Sciatic nerve (tissue), 2 donors: ENCODE data around the gene LRRC10. TPM values are rescaled to one million over a fixed set of nuclear protein-coding genes. Genes with fewer than 3 reads are reported as not detected.

Experiments
- ATAC-seq: fragments of 200-7000 bp; cut with Tn5 transposase; one replicate; pipeline ENCODE4 v1.9.1; 2020; ENCODE audit warnings: mild to moderate bottlenecking, moderate library complexity
- DNase-seq: peaks from one replicate; pipeline ENCODE4 v3.0.0-alpha.2; 2020; ENCODE audit warnings: low spot score
- intact Hi-C: fragments of 100-400 bp; cut with DNase I; formaldehyde crosslinking; loops from one replicate; pipeline ENCODE4 v1.14.2; 2022
- microRNA-seq: library from miRNA; unstranded; fragments of <30 nt; microRNA quantifications from one replicate; pipeline ENCODE4 v1.2.0, GENCODE V29; 2020
- total RNA-seq: library from RNA; stranded (reverse); fragmentation: NEBNext Ultra II Directional; extraction: Animal tissue kit (Norgen Biotek cat#: 25700); gene quantifications from one replicate; pipeline ENCODE4 v1.2.1, GENCODE V29; 2021
- donor health status: DM: no; HTN: no; CAD: no.
- donor health status: DM: no; HTN: no; CAD: no.

The LRRC10 gene
- total RNA-seq, 1 donor from 2014 or later, result not detected

- DNase-seq (no peak), ATAC-seq (no peak)
- intact Hi-C loops, result no loop called here
Measured at GRCh38 chr12:69579029-69579428, 31.7 kb downstream of the LRRC10 start.

- DNase-seq (no peak), ATAC-seq (no peak)
- intact Hi-C loops, result no loop called here
Measured at GRCh38 chr12:69578283-69578682, 32.4 kb downstream of the LRRC10 start.

- DNase-seq, result no peak
- intact Hi-C loops, result no loop called here
- ATAC-seq, result no peak
Measured at GRCh38 chr12:69575346-69575745, 35.4 kb downstream of the LRRC10 start.

- no peak for DNase-seq
Measured at GRCh38 chr12:69570545-69571399, 39.9 kb downstream of the LRRC10 start.

DNA sequence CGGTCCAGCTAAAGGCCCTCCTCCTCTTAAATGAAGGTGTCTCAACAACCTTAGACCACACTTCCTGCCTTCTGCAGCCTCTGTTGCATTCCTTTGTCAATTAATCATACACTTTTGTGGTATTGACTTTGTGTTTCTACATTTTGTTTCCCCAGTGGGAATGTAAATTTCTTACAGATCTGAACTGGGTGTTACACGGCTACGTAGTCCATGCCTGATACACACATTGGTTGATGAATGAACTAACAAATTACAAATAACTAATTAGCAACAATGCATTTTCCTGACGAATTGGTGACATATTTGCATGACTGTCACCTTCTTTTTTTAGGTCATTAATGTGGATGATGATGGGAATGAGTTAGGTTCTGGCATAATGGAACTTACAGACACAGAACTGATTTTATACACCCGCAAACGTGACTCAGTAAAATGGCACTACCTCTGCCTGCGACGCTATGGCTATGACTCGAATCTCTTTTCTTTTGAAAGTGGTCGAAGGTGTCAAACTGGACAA lies 40.6 kb downstream of the LRRC10 start:
- DNase-seq (no peak), ATAC-seq (no peak)
- intact Hi-C loops, result no loop called here

More at GRCh38 chr12:69570545-69571399, 39.9 kb downstream of the LRRC10 start:
- intact Hi-C loops, result no loop called here
- peak; percentile 84 for ATAC-seq

DNA sequence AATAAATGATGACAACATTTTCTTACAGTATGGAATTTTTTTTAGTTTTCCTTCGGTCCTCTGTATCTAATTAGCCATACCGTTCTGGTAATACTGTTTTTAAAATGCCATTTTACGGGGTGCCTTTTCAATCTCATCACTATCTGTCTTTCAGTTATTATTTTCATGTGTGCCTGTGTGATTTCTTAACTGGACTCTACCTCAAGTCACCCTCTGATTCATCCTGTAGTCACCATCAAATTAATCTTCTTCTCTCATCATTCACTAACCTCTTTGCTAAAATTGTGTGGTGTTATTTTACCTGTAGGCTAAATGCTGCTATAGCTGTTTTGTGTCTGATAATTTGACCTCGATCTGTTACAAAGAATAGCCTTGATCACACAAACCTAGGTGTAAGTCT lies 41.5 kb downstream of the LRRC10 start:
- DNase-seq, result no peak
- intact Hi-C loops, result no loop called here
- no peak for ATAC-seq

DNA sequence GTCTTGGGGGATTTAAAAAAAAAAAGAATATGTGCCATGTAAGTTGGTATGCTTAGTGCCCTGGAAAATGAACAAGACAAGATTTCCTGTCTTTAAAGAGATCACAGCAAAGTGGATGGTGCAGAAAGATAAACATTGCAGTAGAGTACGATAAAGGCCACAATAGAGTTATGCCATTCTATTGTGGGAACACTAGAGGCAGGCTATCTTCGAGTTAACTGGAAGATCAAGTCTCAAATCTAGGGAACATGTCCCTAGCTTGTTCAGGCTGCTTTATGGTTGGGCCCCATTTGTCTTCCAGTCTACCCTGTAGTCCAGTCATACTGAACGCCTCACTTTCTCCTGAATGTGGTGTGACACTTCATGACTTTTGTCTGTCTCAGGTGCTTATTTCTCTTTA lies 44.1 kb downstream of the LRRC10 start:
- intact Hi-C loops, result no loop called here
- DNase-seq, result no peak

GRCh38 chr12:69563166-69563762 lies 47.4 kb downstream of the LRRC10 start:
- DNase-seq (no peak), ATAC-seq (no peak)
- intact Hi-C loops, result no loop called here

More for the DNA sequence above, 44.1 kb downstream of the LRRC10 start:
- ATAC-seq, result no peak

Small RNA genes within 50 kb of the gene (microRNA-seq; reads per million reads assigned to microRNA genes)
- gene MIR3913-1 (not detected), gene MIR3913-2 (not detected)

Other genes starting within 250 kb of the LRRC10 start
- 58.0 TPM for gene FRS2, start 140.5 kb downstream of the LRRC10 start, total RNA-seq
- 110 TPM for gene CCT2, start 25.4 kb downstream of the LRRC10 start, total RNA-seq
- gene BEST3, start 88.4 kb upstream of the LRRC10 start, total RNA-seq, result not detected
- gene RAB3IP, start 128.0 kb upstream of the LRRC10 start, total RNA-seq, result 15.7 TPM
- gene MYRFL, start 214.3 kb upstream of the LRRC10 start, total RNA-seq, result not detected